Endothelial cell of umbilical vein (primary cell): ENCODE data around the gene C4orf17. TPM values are rescaled to one million over a fixed set of nuclear protein-coding genes. Genes with fewer than 3 reads are reported as not detected.

Source experiments
- BruUV-seq: library from RNA; stranded (reverse); fragments of 400-500 nt; replicated peaks from 2 replicates; lab custom pipeline; 2021; lab: Mats Ljungman, UMichigan
- CTCF ChIA-PET: fragments of 300-600, 350-600 bp; sonication (Branson Sonifier 250); formaldehyde crosslinking; loops from one replicate; lab custom pipeline; 2021; ENCODE audit warnings: antibody characterized with exemption, inconsistent platforms; lab: Charles Lee
- POLR2A ChIA-PET: fragments of 300-600, 350-600 bp; sonication (Branson Sonifier 250); formaldehyde crosslinking; loops from one replicate; lab custom pipeline; 2021; ENCODE audit warnings: antibody characterized with exemption, inconsistent platforms; lab: Charles Lee
- DNase-seq: peaks from one replicate; pipeline ENCODE4 v3.0.0-alpha.2; 2011; ENCODE audit warnings: low read depth, low spot score
- FAIRE-seq: peaks from 2 replicates; lab custom pipeline; 2011; peaks lifted over from hg19 to GRCh38; lab: Jason Lieb, UNC
- H2AFZ ChIP-seq: 2 replicates; pipeline ENCODE4 v1.6.0; 2012; ENCODE audit warnings: low read depth, low read length, control low read depth, inconsistent platforms
- H3K27ac ChIP-seq: 2 replicates; pipeline ENCODE4 v1.5.1; 2011; ENCODE audit warnings: low read depth, mild to moderate bottlenecking, control low read depth, low read length, moderate library complexity; ENCODE audit not compliant: insufficient read depth
- H3K27me3 ChIP-seq, 2 experiments: 2 replicates each; pipeline versions ENCODE4 v1.6.0 to v1.6.1; 2011; ENCODE audit warnings: low read length in 2 of 2, mixed read lengths in 1 of 2; ENCODE audit not compliant: control insufficient read depth in 2 of 2, insufficient read depth in 2 of 2
- H3K36me3 ChIP-seq, 2 experiments: 2 replicates in 1 of 2; 3 replicates in 1 of 2; pipeline ENCODE4 v1.5.1; 2011; ENCODE audit warnings: low read length in 2 of 2, mild to moderate bottlenecking in 1 of 2, moderate library complexity in 1 of 2; ENCODE audit not compliant: control insufficient read depth in 2 of 2, insufficient read depth in 2 of 2; ENCODE audit errors: extremely low read depth in 1 of 2
- H3K4me1 ChIP-seq: 3 replicates; pipeline ENCODE4 v1.5.1; 2011; ENCODE audit warnings: mild to moderate bottlenecking, low read length; ENCODE audit not compliant: control insufficient read depth, insufficient read depth; ENCODE audit errors: extremely low read depth
- H3K4me2 ChIP-seq: 2 replicates; pipeline ENCODE4 v1.6.1; 2011; ENCODE audit warnings: low read length, control low read depth, mixed read lengths; ENCODE audit not compliant: insufficient read depth
- H3K4me3 ChIP-seq, 3 experiments: fragments of 200-600 bp in 1 of 3; sonication (generic), shearing (Covaris generic) in 1 of 3; replicated peaks in 1 of 3; 2 replicates each; pipeline ENCODE4 v1.5.1; 2011 to 2016; ENCODE audit warnings: control low read depth in 3 of 3, low read length in 3 of 3, mild to moderate bottlenecking in 2 of 3, inconsistent platforms in 1 of 3, low read depth in 1 of 3, moderate library complexity in 1 of 3; ENCODE audit not compliant: insufficient read depth in 1 of 3
- H3K79me2 ChIP-seq: 2 replicates; pipeline ENCODE4 v1.6.0; 2012; ENCODE audit warnings: low read length, inconsistent platforms; ENCODE audit not compliant: control insufficient read depth, insufficient read depth
- H3K9ac ChIP-seq: replicated peaks from 2 replicates; pipeline ENCODE3; 2011; ENCODE audit warnings: low read length, control low read depth; ENCODE audit not compliant: insufficient read depth; ENCODE audit errors: extremely low read depth
- H3K9me1 ChIP-seq: replicated peaks from 3 replicates; pipeline ENCODE4 v1.6.0; 2011; ENCODE audit warnings: mild to moderate bottlenecking, low read length; ENCODE audit not compliant: control insufficient read depth, insufficient read depth; ENCODE audit errors: extremely low read depth
- H3K9me3 ChIP-seq: replicated peaks from 2 replicates; pipeline ENCODE4 v1.5.1; 2012; ENCODE audit warnings: low read length, inconsistent platforms; ENCODE audit not compliant: control insufficient read depth, insufficient read depth
- H4K20me1 ChIP-seq: replicated peaks from 2 replicates; pipeline ENCODE3; 2011; ENCODE audit warnings: mild to moderate bottlenecking, low read length; ENCODE audit not compliant: control insufficient read depth, insufficient read depth; ENCODE audit errors: extremely low read depth
- EZH2 ChIP-seq: IDR thresholded peaks from 2 replicates; pipeline ENCODE4 v1.6.1; 2012; ENCODE audit warnings: borderline replicate concordance, low read depth, mild to moderate bottlenecking, moderate library complexity, low read length, inconsistent platforms; ENCODE audit not compliant: severe bottlenecking
- FOS ChIP-seq: IDR thresholded peaks from 2 replicates; pipeline ENCODE4 v1.6.1; 2011; ENCODE audit warnings: mild to moderate bottlenecking, low read length, moderate library complexity, borderline replicate concordance; ENCODE audit not compliant: insufficient read depth
- GATA2 ChIP-seq: IDR thresholded peaks from 2 replicates; pipeline ENCODE4 v1.7.0; 2011; ENCODE audit warnings: low read depth, mild to moderate bottlenecking, moderate library complexity, mixed read lengths, low read length; ENCODE audit not compliant: insufficient read length, insufficient read depth
- JUN ChIP-seq: IDR thresholded peaks from 2 replicates; pipeline ENCODE4 v1.6.1; 2011; ENCODE audit warnings: borderline replicate concordance, low read depth; ENCODE audit not compliant: insufficient read length, insufficient read depth
- MYC ChIP-seq: IDR thresholded peaks from one replicate; pipeline ENCODE4 v1.6.1; 2011; ENCODE audit warnings: mild to moderate bottlenecking, low read depth, low read length
- POLR2A ChIP-seq: IDR thresholded peaks from 2 replicates; pipeline ENCODE4 v1.6.1; 2012; ENCODE audit warnings: low read depth, mild to moderate bottlenecking, control low read depth, low read length
- POLR2AphosphoS5 ChIP-seq: IDR thresholded peaks from 2 replicates; pipeline ENCODE4 v1.6.1; 2012; ENCODE audit warnings: low read depth, mild to moderate bottlenecking, control low read depth, low read length, moderate library complexity; ENCODE audit not compliant: insufficient read depth
- dilution Hi-C: fragments of 300-500 bp; cut with MboI; formaldehyde crosslinking; loops from one replicate; pipeline ENCODE4 v1.15.0; 2019; ENCODE audit warnings: low sequenced_read_pairs; ENCODE audit not compliant: extremely low pct_ligation_motif_present
- intact Hi-C: fragments of 100-400 bp; cut with micrococcal nuclease; formaldehyde crosslinking; loops from one replicate; pipeline ENCODE4 v1.10.0; 2022
- polyA plus RNA-seq, 4 experiments: library from polyadenylated mRNA; depleted of rRNA in 3 of 4; stranded (reverse) in 3 of 4; unstranded in 1 of 4; fragments of >200 nt; gene quantifications; 2 replicates each; pipeline versions ENCODE4 v1.2.1 to v1.2.3, GENCODE V29; 2011 to 2012; ENCODE audit warnings: missing spikeins in 1 of 4
- total RNA-seq: library from RNA; stranded (reverse); gene quantifications from 2 replicates; pipeline ENCODE4 v1.2.3, GENCODE V29; 2021
- TF ChIP-seq, protein P1 (sequence below): IDR thresholded peaks from 2 replicates; pipeline ENCODE4 v1.6.1; 2011; ENCODE audit not compliant: insufficient read depth, insufficient read length
- TF ChIP-seq, protein P2 (sequence below), 2 donors: IDR thresholded peaks; 1 replicate in 1 of 2; 2 replicates in 1 of 2; pipeline ENCODE4 v1.5.1; 2011; ENCODE audit warnings: low read length in 2 of 2, mild to moderate bottlenecking in 2 of 2, moderate library complexity in 2 of 2, control low read depth in 1 of 2, inconsistent platforms in 1 of 2, low read depth in 1 of 2; ENCODE audit not compliant: insufficient read depth in 1 of 2; ENCODE audit errors: extremely low read depth in 1 of 2

Gene C4orf17
- total and polyA plus RNA-seq, 2 donors (not counting 3 experiments of a cell fraction or from before 2014, with no cell fraction given): not detected

DNA sequence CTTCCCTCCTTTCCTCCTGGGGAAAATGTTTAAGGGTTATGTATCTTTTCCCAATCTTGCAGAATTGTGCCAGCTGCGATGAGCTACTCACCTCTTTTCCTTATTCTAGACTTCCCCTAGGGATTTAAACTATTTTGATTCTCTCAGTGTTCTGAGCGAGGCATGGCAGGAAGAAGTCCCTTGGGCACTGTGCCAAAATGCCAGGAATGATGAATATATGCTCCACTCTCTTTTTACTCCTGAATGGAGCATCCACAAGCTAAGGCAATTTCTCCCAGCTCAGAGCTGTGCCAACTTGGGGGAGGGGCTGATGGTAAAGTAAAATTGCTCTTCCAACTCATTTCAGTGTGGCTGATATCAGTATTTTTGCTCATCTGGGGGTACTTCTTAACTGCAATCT is 4.0 kb upstream of the C4orf17 start:
- ChIA-PET CTCF (no interaction called here), POLR2A (no interaction called here)
- H2AFZ ChIP-seq: no peak overlapping the region
- dilution Hi-C loops: no loop called here
- intact Hi-C loops: no loop called here
- BruUV-seq: no TSS peak
- no peak overlapping the region for H3K4me2 ChIP-seq
- no peaks in the 10 kb centered on the region for H4K20me1 ChIP-seq
- no peaks in the 10 kb centered on the region for H3K79me2 ChIP-seq
- no peaks in the 10 kb centered on the region for H3K27me3 ChIP-seq
- H3K9me3 ChIP-seq: no peaks in the 10 kb centered on the region
- FAIRE-seq (no peak), DNase-seq (no peak)
- no peaks in the 10 kb centered on the region for H3K36me3 ChIP-seq
- no peak overlapping the region for H3K9ac ChIP-seq
- no peak overlapping the region for H3K27ac ChIP-seq
- TF ChIP-seq GATA2: no peak
- TF ChIP-seq, protein P1, sequence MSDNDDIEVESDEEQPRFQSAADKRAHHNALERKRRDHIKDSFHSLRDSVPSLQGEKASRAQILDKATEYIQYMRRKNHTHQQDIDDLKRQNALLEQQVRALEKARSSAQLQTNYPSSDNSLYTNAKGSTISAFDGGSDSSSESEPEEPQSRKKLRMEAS: no peak
- no peak for TF ChIP-seq JUN
- no peak for TF ChIP-seq EZH2
- TF ChIP-seq MYC: no peak
- TF ChIP-seq, protein P2, sequence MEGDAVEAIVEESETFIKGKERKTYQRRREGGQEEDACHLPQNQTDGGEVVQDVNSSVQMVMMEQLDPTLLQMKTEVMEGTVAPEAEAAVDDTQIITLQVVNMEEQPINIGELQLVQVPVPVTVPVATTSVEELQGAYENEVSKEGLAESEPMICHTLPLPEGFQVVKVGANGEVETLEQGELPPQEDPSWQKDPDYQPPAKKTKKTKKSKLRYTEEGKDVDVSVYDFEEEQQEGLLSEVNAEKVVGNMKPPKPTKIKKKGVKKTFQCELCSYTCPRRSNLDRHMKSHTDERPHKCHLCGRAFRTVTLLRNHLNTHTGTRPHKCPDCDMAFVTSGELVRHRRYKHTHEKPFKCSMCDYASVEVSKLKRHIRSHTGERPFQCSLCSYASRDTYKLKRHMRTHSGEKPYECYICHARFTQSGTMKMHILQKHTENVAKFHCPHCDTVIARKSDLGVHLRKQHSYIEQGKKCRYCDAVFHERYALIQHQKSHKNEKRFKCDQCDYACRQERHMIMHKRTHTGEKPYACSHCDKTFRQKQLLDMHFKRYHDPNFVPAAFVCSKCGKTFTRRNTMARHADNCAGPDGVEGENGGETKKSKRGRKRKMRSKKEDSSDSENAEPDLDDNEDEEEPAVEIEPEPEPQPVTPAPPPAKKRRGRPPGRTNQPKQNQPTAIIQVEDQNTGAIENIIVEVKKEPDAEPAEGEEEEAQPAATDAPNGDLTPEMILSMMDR (IDR thresholded peaks at IDR 0.05; ENCODE audit: extremely low read depth in 1 of 2, insufficient read depth in 1 of 2, low read depth in 1 of 2, low read length in 2 of 2): no peak
- TF ChIP-seq POLR2A: no peak
- no peak for TF ChIP-seq FOS
- no peak for TF ChIP-seq POLR2AphosphoS5
- no peak overlapping the region for H3K4me3 ChIP-seq
- no peaks in the 10 kb centered on the region for H3K9me1 ChIP-seq
- no peaks in the 10 kb centered on the region for H3K4me1 ChIP-seq
